ENCODE measurements around the gene BOD1L2. TPM values are rescaled to one million over a fixed set of nuclear protein-coding genes. Genes with fewer than 3 reads are reported as not detected.
A peak's percentile ranks its signal among the peaks of the same experiment; 100 is the strongest.

The BOD1L2 gene
- total RNA-seq, 1 experiment from 2014 or later: not detected

- ATAC-seq (no peak), DNase-seq (ENCODE audit: low read depth, low spot score) (no peak)
- Histone ChIP-seq H3K9me3 (ENCODE audit: control insufficient read depth in 1 of 2, insufficient read depth in 1 of 2, low read depth in 1 of 2, low read length in 2 of 2) (no peaks in the 10 kb centered on the region), H3K4me1 (ENCODE audit: control insufficient read depth in 1 of 2, insufficient read depth in 2 of 2, low read length in 2 of 2) (no peaks in the 10 kb centered on the region), H2AFZ (ENCODE audit: low read depth, low read length, poor library complexity, severe bottlenecking) (no peak overlapping the region), H3K4me2 (ENCODE audit: low read length) (no peak overlapping the region), H3K9me2 (ENCODE audit: insufficient read depth) (no peaks in the 10 kb centered on the region), H3K79me2 (ENCODE audit: insufficient read depth, low read length) (no peaks in the 10 kb centered on the region), H4K20me1 (ENCODE audit: insufficient read depth) (no peaks in the 10 kb centered on the region), H3K4me3 (replicated peaks in 1 of 2; ENCODE audit: low read depth in 1 of 2, low read length in 2 of 2) (no peak overlapping the region), H3K9ac (ENCODE audit: low read length) (no peak overlapping the region), H3K27me3 (ENCODE audit: insufficient read depth, low read length) (peaks cover 47% of the 10 kb centered on the region), H3K36me3 (ENCODE audit: control insufficient read depth in 1 of 2, insufficient read depth in 2 of 2, low read length in 2 of 2) (no peaks in the 10 kb centered on the region), H3K27ac (ENCODE audit: low read depth, low read length) (no peak overlapping the region)
- ChIA-PET RAD21 (ENCODE audit: low non-redundant PET in 1 of 2, low total read pairs in 2 of 2, uncharacterized antibody in 2 of 2, unreplicated experiment in 2 of 2) (no interaction called here), CTCF (no interaction called here), POLR2A (no interaction called here)
- no TSS peak for BruUV-seq (replicated peaks)
- intact Hi-C loops (cut with micrococcal nuclease): no loop called here
- TF ChIP-seq ZNF274 (IDR thresholded peaks at IDR 0.05; ENCODE audit: low read depth, low read length) (no peak), EZH2phosphoT487 (IDR thresholded peaks at IDR 0.05; ENCODE audit: borderline replicate concordance) (no peak)
These were observed 12.2 kb upstream of the BOD1L2 start for GRCh38 chr18:57134618-57135135.

GRCh38 chr18:57135699-57136098, 11.2 kb upstream of the BOD1L2 start:
- ChIA-PET RAD21 (ENCODE audit: low non-redundant PET in 1 of 2, low total read pairs in 2 of 2, uncharacterized antibody in 2 of 2, unreplicated experiment in 2 of 2) (no interaction called here), CTCF (no interaction called here), POLR2A (no interaction called here)
- no peak overlapping the region for H3K9ac ChIP-seq (ENCODE audit: low read length)
- H3K27me3 ChIP-seq (ENCODE audit: insufficient read depth, low read length): peaks cover 37% of the 10 kb centered on the region
- no peaks in the 10 kb centered on the region for H3K4me1 ChIP-seq (ENCODE audit: control insufficient read depth in 1 of 2, insufficient read depth in 2 of 2, low read length in 2 of 2)
- no peak overlapping the region for H2AFZ ChIP-seq (ENCODE audit: low read depth, low read length, poor library complexity, severe bottlenecking)
- peak; percentile 44; the same call in 1 of the 2 replicates for ATAC-seq
- TF ChIP-seq EGR1 (IDR thresholded peaks at IDR 0.05; ENCODE audit: low read depth) (no peak), CTCF (IDR thresholded peaks at IDR 0.05 in 2 of 3, conservative IDR thresholded peaks at IDR 0.05 in 1 of 3; ENCODE audit: borderline replicate concordance in 1 of 3, insufficient read depth in 1 of 3, low read depth in 2 of 3, low read length in 2 of 3) (peak; percentile 4 to 56 (median 50); a peak in 4 of 6 replicates)
- no peak overlapping the region for H3K27ac ChIP-seq (ENCODE audit: low read depth, low read length)
- no peak overlapping the region for H3K4me3 ChIP-seq (replicated peaks in 1 of 2; ENCODE audit: low read depth in 1 of 2, low read length in 2 of 2)
- H3K9me3 ChIP-seq (ENCODE audit: control insufficient read depth in 1 of 2, insufficient read depth in 1 of 2, low read depth in 1 of 2, low read length in 2 of 2): no peaks in the 10 kb centered on the region
- no peaks in the 10 kb centered on the region for H3K36me3 ChIP-seq (ENCODE audit: control insufficient read depth in 1 of 2, insufficient read depth in 2 of 2, low read length in 2 of 2)
- no peaks in the 10 kb centered on the region for H4K20me1 ChIP-seq (ENCODE audit: insufficient read depth)
- intact Hi-C loops (cut with micrococcal nuclease): no loop called here
- DNase-seq (ENCODE audit: low read depth, low spot score): no peak
- H3K79me2 ChIP-seq (ENCODE audit: insufficient read depth, low read length): no peaks in the 10 kb centered on the region
- no TSS peak for BruUV-seq (replicated peaks)
- no peaks in the 10 kb centered on the region for H3K9me2 ChIP-seq (ENCODE audit: insufficient read depth)
- no peak overlapping the region for H3K4me2 ChIP-seq (ENCODE audit: low read length)

Data from HCT116 (cell line).